K562 (cell line): ENCODE results near the gene MFSD12. TPM values are rescaled to one million over a fixed set of nuclear protein-coding genes. Genes with fewer than 3 reads are reported as not detected.

ENCODE experiments used
- ATF1 ChIP-seq, 2 experiments: fragments of 450-650 bp in 1 of 2; IDR thresholded peaks; 2 replicates each; pipeline ENCODE4 v1.6.1; 2016; ENCODE audit warnings: missing compliant biosample characterization in 1 of 2, missing genetic modification characterization in 1 of 2
- ATF7 ChIP-seq: fragments of 450-650 bp; IDR thresholded peaks from 2 replicates; pipeline ENCODE4 v1.7.1; 2014; ENCODE audit warnings: mild to moderate bottlenecking, moderate library complexity
- CHD2 ChIP-seq: IDR thresholded peaks from 2 replicates; pipeline ENCODE4 v1.6.1; 2011; ENCODE audit warnings: low read depth, low read length
- EGR1 ChIP-seq: fragments of 450-650 bp; conservative IDR thresholded peaks from 2 replicates; pipeline ENCODE4 v1.6.1; 2017; ENCODE audit warnings: mild to moderate bottlenecking
- FOS ChIP-seq: IDR thresholded peaks from 3 replicates; pipeline ENCODE4 v1.6.1; 2011; ENCODE audit not compliant: insufficient read length; ENCODE audit errors: extremely low read depth
- GABPA ChIP-seq: fragments of 200-800 bp; sonication (Bioruptor generic); conservative IDR thresholded peaks from 2 replicates; pipeline ENCODE4 v1.6.1; 2016; ENCODE audit warnings: low read depth, missing genetic modification characterization, missing compliant biosample characterization
- GMEB1 ChIP-seq: fragments of 250-450 bp; sonication (Bioruptor Pico); IDR thresholded peaks from 2 replicates; pipeline ENCODE4 v1.4.0; 2020; ENCODE audit warnings: mild to moderate bottlenecking
- HES1 ChIP-seq: fragments of 450-650 bp; IDR thresholded peaks from 2 replicates; pipeline ENCODE4 v1.6.1; 2016; ENCODE audit warnings: low read depth, mild to moderate bottlenecking, moderate library complexity
- HNRNPLL ChIP-seq: fragments of 200-400 bp; formaldehyde crosslinking; IDR thresholded peaks from 2 replicates; pipeline ENCODE4 v1.6.1; 2017; ENCODE audit warnings: low read length, low read depth, mild to moderate bottlenecking; ENCODE audit not compliant: poor library complexity, severe bottlenecking
- MNT ChIP-seq, 2 experiments: fragments of 450-650 bp; conservative IDR thresholded peaks; 2 replicates each; pipeline ENCODE4 v1.6.1; 2017; ENCODE audit warnings: mild to moderate bottlenecking in 2 of 2, moderate library complexity in 2 of 2
- MYC ChIP-seq, 2 experiments: fragments of 250-450 bp in 1 of 2; sonication (Bioruptor Pico) in 1 of 2; IDR thresholded peaks; 2 replicates each; pipeline versions ENCODE4 v1.5.1 to v1.6.1; 2012 to 2021; ENCODE audit warnings: low read depth in 2 of 2, borderline replicate concordance in 1 of 2, improper control_type of control experiment in 1 of 2, low read length in 1 of 2, mild to moderate bottlenecking in 1 of 2, moderate library complexity in 1 of 2
- MYNN ChIP-seq, 2 experiments: sonication (generic); formaldehyde crosslinking in 1 of 2; IDR thresholded peaks; 2 replicates each; pipeline versions ENCODE4 v1.5.0 to v1.6.1; 2016 to 2020; ENCODE audit warnings: antibody characterized with exemption in 1 of 2, missing genetic modification reagents in 1 of 2
- PHF8 ChIP-seq: fragments of 200-600 bp; sonication (generic); IDR thresholded peaks from 2 replicates; pipeline ENCODE4 v1.6.1; 2012; ENCODE audit warnings: mixed run types, mild to moderate bottlenecking, inconsistent platforms, low read length, moderate library complexity, borderline replicate concordance
- PRMT5 ChIP-seq: sonication (generic); formaldehyde crosslinking; IDR thresholded peaks from 2 replicates; pipeline ENCODE4 v1.5.0; 2020; ENCODE audit warnings: missing genetic modification reagents
- RBM22 ChIP-seq: fragments of 200-400 bp; formaldehyde crosslinking; IDR thresholded peaks from 2 replicates; pipeline ENCODE4 v1.6.1; 2018; ENCODE audit warnings: low read length, low read depth; ENCODE audit not compliant: poor library complexity, severe bottlenecking
- RBM25 ChIP-seq: fragments of 200-400 bp; formaldehyde crosslinking; IDR thresholded peaks from 2 replicates; pipeline ENCODE4 v1.6.1; 2018; ENCODE audit warnings: low read length, low read depth, moderate library complexity; ENCODE audit not compliant: severe bottlenecking
- TFAP4 ChIP-seq: sonication (generic); formaldehyde crosslinking; IDR thresholded peaks from 2 replicates; pipeline ENCODE4 v1.8.0; 2022; ENCODE audit warnings: missing genetic modification reagents, mild to moderate bottlenecking, moderate library complexity, borderline replicate concordance
- ZBTB34 ChIP-seq: fragments of 250-450 bp; sonication (Bioruptor Pico); IDR thresholded peaks from 2 replicates; pipeline ENCODE4 v1.8.0; 2021; ENCODE audit warnings: mild to moderate bottlenecking, moderate library complexity
- ZNF143 ChIP-seq: sonication (generic); formaldehyde crosslinking; IDR thresholded peaks from 2 replicates; pipeline ENCODE4 v1.9.0; 2022; ENCODE audit warnings: mild to moderate bottlenecking, missing genetic modification reagents
- ZZZ3 ChIP-seq: fragments of 450-650 bp; IDR thresholded peaks from 2 replicates; pipeline ENCODE4 v1.6.1; 2016; ENCODE audit warnings: antibody characterized with exemption, mild to moderate bottlenecking, moderate library complexity
- polyA plus RNA-seq, 8 experiments: library from polyadenylated mRNA; depleted of rRNA in 4 of 8; stranded (reverse) in 5 of 8; unstranded in 3 of 8; fragments of >200 nt; fragmentation: Nextera tagmentation in 2 of 8; fragmentation: Illumina TruSeq in 1 of 8; extraction: Ambion mirVana in 2 of 8; extraction: Trizol in 1 of 8; gene quantifications; 2 replicates each; pipeline versions ENCODE4 v1.2.1 to v1.2.3, GENCODE V29; 2011 to 2014; ENCODE audit warnings: inconsistent platforms in 1 of 8, missing spikeins in 1 of 8
- total RNA-seq, 7 experiments: library from RNA; depleted of rRNA in 6 of 7; stranded (reverse); fragments of >200 nt in 6 of 7; fragmentation: Illumina TruSeq in 2 of 7; extraction: Trizol in 2 of 7; gene quantifications; 2 replicates each; pipeline versions ENCODE4 v1.2.1 to v1.2.3, GENCODE V29; 2011 to 2021; ENCODE audit warnings: low replicate concordance in 1 of 7

The MFSD12 gene
- total and polyA plus RNA-seq, 9 of the 15 experiments (the other 6 are each of a cell fraction or from before 2014, with no cell fraction given) = 0.69 to 112 (median 31.8) TPM

GRCh38 chr19:3572132-3572854 lies 14.9 kb upstream of the MFSD12 start (continued):
- TF ChIP-seq TFAP4 (CRISPR knock-in tag) (peak; percentile 81), CHD2 (peak; percentile 45), HNRNPLL (peak; percentile 97), FOS (peak; percentile 72), ATF1 (CRISPR knock-in tag; IDR thresholded peaks at IDR 0.05) (0 out of 2 replicates have a peak, but pooled peaks have one; percentile 27), ATF1 (tag; IDR thresholded peaks at IDR 0.05) (peak; percentile 57), PRMT5 (CRISPR knock-in tag) (no peak), HES1 (peak; percentile 75), ZBTB34 (CRISPR knock-in tag) (no peak), RBM22 (peak; percentile 75), MYNN (IDR thresholded peaks at IDR 0.05) (peak; percentile 81; the same call in 1 of the 2 replicates), MYNN (CRISPR knock-in tag; IDR thresholded peaks at IDR 0.05) (no peak), RBM25 (peak; percentile 95), ATF7 (peak; percentile 71), ZNF143 (CRISPR knock-in tag) (no peak), GMEB1 (peak; percentile 88), ZZZ3 (no peak), GABPA (tag) (peak; percentile 63), EGR1 (peak; percentile 94), MNT (conservative IDR thresholded peaks at IDR 0.05) (peak in 1 of 2 experiments; percentile 61; a peak in 3 of 4 replicates), PHF8 (no peak), MYC (IDR thresholded peaks at IDR 0.05; ENCODE audit: low read depth, low read length) (0 out of 2 replicates have a peak, but pooled peaks have one; percentile 12), MYC (CRISPR knock-in tag; IDR thresholded peaks at IDR 0.05; ENCODE audit: borderline replicate concordance, low read depth) (no peak)
